ENCODE data around the gene MED16. TPM values are rescaled to one million over a fixed set of nuclear protein-coding genes. Genes with fewer than 3 reads are reported as not detected.
A peak's percentile ranks its signal among the peaks of the same experiment; 100 is the strongest.
"Not testable (repeated sequence)": the region's sequence is repeated elsewhere in the genome, so short reads cannot be mapped to it uniquely, and the experiment has no call there.

The MED16 gene
- total and polyA plus RNA-seq, 2 experiments from 2014 or later = 26.6 to 66.5 TPM

DNA sequence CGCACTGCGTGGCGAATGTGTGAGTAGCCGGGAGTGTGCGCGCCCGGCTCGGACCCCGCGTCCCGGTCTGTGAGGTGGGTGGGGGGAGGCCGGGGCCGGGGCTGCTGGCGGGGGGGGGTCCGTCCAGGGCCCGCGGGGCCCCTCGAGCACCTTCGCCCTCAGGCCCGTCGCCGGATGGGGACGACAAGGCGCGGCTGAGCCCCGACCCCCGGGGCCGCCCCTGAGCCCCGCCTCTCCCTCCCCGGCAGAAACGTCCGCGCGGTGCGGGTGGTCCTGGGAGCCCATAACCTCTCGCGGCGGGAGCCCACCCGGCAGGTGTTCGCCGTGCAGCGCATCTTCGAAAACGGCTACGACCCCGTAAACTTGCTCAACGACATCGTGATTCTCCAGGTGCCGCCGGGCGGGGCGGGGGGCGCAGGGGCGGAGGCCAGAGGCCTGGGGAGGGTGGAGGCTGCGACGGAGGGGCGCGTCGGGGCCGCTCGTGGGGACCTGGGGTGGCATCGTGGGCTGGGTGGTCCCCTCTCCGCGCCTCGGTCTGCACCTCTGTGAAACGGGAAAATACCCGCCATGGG is 39.9 kb downstream of the MED16 start:
- 0 out of 2 replicates have a peak, but pooled peaks cover 4% of the 10 kb centered on the region for H3K4me1 ChIP-seq (ENCODE audit: insufficient read depth)
- in situ Hi-C loops (cut with MboI) = no loop called here
- DNase-seq = no peak
- no peaks in the 10 kb centered on the region for H4K20me1 ChIP-seq (ENCODE audit: insufficient read depth)
- H3K36me3 ChIP-seq (ENCODE audit: low read depth) = no peaks in the 10 kb centered on the region
- H3K27ac ChIP-seq = no peak overlapping the region
- no peaks in the 10 kb centered on the region for H3K9me3 ChIP-seq (ENCODE audit: low read depth)
- H3K4me2 ChIP-seq (ENCODE audit: unreplicated experiment) = no peak overlapping the region
- no peak for TF ChIP-seq EZH2 (IDR thresholded peaks at IDR 0.05; ENCODE audit: insufficient read depth, poor library complexity, severe bottlenecking)
- H3F3A ChIP-seq (ENCODE audit: insufficient read depth) = 0 out of 2 replicates have a peak, but pooled peaks cover 3% of the 10 kb centered on the region
- H2AFZ ChIP-seq = no peak overlapping the region
- no peak overlapping the region for H3K9ac ChIP-seq
- H3K4me3 ChIP-seq = no peak overlapping the region
- H3K79me2 ChIP-seq (ENCODE audit: insufficient read depth) = no peaks in the 10 kb centered on the region
- no peaks in the 10 kb centered on the region for H3K9me2 ChIP-seq (ENCODE audit: insufficient read depth)
- peaks cover 4% of the 10 kb centered on the region; the same call in 1 of the 2 replicates for H3K27me3 ChIP-seq (replicated peaks; ENCODE audit: insufficient read depth)
- WGBS, 2 experiments (ENCODE audit: low coverage in 1 of 2, low lambda C conversion rate in 2 of 2, missing lambda C conversion rate in 2 of 2) = 71 to 76% methylated on average over 24 to 66 of the region's 67 CpGs

DNA sequence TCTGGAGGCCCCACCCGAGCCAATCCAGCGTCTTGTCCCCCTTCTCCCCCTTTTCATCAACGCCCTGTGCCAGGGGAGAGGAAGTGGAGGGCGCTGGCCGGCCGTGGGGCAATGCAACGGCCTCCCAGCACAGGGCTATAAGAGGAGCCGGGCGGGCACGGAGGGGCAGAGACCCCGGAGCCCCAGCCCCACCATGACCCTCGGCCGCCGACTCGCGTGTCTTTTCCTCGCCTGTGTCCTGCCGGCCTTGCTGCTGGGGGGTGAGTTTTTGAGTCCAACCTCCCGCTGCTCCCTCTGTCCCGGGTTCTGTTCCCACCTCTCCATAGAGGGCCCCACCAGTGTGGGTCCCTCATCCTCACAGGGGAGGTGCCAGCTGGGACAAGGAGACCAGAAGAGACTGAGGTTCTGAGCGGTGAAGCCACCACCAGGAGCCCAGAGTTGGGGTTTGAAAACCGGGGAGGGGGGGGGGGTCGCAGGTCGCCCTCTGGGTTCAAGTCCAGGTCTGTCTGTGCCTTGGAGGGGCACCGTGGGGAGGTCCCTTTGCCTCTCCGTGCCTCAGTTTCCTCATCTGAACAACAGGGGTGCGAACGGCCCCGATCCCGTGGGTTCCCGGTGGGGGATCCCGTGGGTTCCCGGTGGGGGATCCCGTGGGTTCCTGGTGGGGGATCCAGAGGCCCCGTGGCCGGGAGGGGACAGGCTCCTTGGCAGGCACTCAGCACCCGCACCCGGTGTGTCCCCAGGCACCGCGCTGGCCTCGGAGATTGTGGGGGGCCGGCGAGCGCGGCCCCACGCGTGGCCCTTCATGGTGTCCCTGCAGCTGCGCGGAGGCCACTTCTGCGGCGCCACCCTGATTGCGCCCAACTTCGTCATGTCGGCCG is 40.6 kb downstream of the MED16 start, which contains the start of gene ELANE:
ELANE (plus strand) TSS at position 168 of the 878 bp plus-strand sequence; CDS start at position 194, 26 bp downstream.
- Histone ChIP-seq H3K9ac (no peak within 1 kb of the TSS), H3K27ac (no peak within 1 kb of the TSS), H2AFZ (no peak within 1 kb of the TSS), H3K4me3 (no peak within 1 kb of the TSS), H3K36me3 (ENCODE audit: low read depth) (no peaks in the 10 kb centered on the region), H3K4me2 (ENCODE audit: unreplicated experiment) (no peak within 1 kb of the TSS), H3F3A (ENCODE audit: insufficient read depth) (0 out of 2 replicates have a peak, but pooled peaks cover 3% of the 10 kb centered on the region), H3K9me3 (ENCODE audit: low read depth) (no peaks in the 10 kb centered on the region), H4K20me1 (ENCODE audit: insufficient read depth) (no peaks in the 10 kb centered on the region), H3K9me2 (ENCODE audit: insufficient read depth) (no peaks in the 10 kb centered on the region), H3K27me3 (replicated peaks; ENCODE audit: insufficient read depth) (peaks cover 11% of the 10 kb centered on the region), H3K79me2 (ENCODE audit: insufficient read depth) (no peaks in the 10 kb centered on the region), H3K4me1 (ENCODE audit: insufficient read depth) (0 out of 2 replicates have a peak, but pooled peaks cover 4% of the 10 kb centered on the region)
- no peak for TF ChIP-seq EZH2phosphoT487 (IDR thresholded peaks at IDR 0.05; ENCODE audit: insufficient read depth, low read depth)
- no peak for TF ChIP-seq EZH2 (IDR thresholded peaks at IDR 0.05; ENCODE audit: insufficient read depth, poor library complexity, severe bottlenecking)
- no peak for DNase-seq
- in situ Hi-C loops (cut with MboI) = no loop called here
- 79 to 82% methylated on average over 35 to 55 of the region's 55 CpGs for WGBS, 2 experiments (ENCODE audit: low coverage in 1 of 2, low lambda C conversion rate in 2 of 2, missing lambda C conversion rate in 2 of 2)

DNA sequence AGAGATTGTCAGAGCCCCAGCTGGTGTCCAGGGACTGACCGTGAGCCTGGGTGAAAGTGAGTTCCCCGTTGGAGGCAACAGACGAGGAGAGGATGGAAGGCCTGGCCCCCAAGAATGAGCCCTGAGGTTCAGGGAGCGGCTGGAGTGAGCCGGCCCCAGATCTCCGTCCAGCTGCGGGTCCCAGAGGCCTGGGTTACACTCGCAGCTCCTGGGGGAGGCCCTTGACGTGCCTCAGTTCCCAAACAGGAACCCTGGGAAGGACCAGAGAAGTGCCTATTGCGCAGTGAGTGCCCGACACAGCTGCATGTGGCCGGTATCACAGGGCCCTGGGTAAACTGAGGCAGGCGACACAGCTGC is 42.0 kb downstream of the MED16 start:
- Histone ChIP-seq H3K9ac (peak overlapping the region; percentile 75), H3K4me3 (peak overlapping the region; percentile 44), H4K20me1 (ENCODE audit: insufficient read depth) (no peaks in the 10 kb centered on the region), H3K27me3 (replicated peaks; ENCODE audit: insufficient read depth) (peaks cover 23% of the 10 kb centered on the region), H3K36me3 (ENCODE audit: low read depth) (no peaks in the 10 kb centered on the region), H3K4me1 (ENCODE audit: insufficient read depth) (0 out of 2 replicates have a peak, but pooled peaks cover 4% of the 10 kb centered on the region), H3K79me2 (ENCODE audit: insufficient read depth) (no peaks in the 10 kb centered on the region), H3K9me3 (ENCODE audit: low read depth) (no peaks in the 10 kb centered on the region), H3F3A (ENCODE audit: insufficient read depth) (0 out of 2 replicates have a peak, but pooled peaks cover 3% of the 10 kb centered on the region), H3K27ac (peak overlapping the region; percentile 66), H2AFZ (peak overlapping the region; percentile 86), H3K4me2 (ENCODE audit: unreplicated experiment) (peak overlapping the region; percentile 69), H3K9me2 (ENCODE audit: insufficient read depth) (no peaks in the 10 kb centered on the region)
- WGBS, 2 experiments (ENCODE audit: low coverage in 1 of 2, low lambda C conversion rate in 2 of 2, missing lambda C conversion rate in 2 of 2) = 27 to 35% methylated on average over 12 to 13 of the region's 13 CpGs
- in situ Hi-C loops (cut with MboI) = no loop called here
- TF ChIP-seq EZH2phosphoT487 (IDR thresholded peaks at IDR 0.05; ENCODE audit: insufficient read depth, low read depth) (no peak), EZH2 (IDR thresholded peaks at IDR 0.05; ENCODE audit: insufficient read depth, poor library complexity, severe bottlenecking) (no peak)
- DNase-seq = no peak

GRCh38 chr19:850221-850978 is 42.6 kb downstream of the MED16 start:
- no peaks in the 10 kb centered on the region for H4K20me1 ChIP-seq (ENCODE audit: insufficient read depth)
- H3K4me1 ChIP-seq (ENCODE audit: insufficient read depth) = 0 out of 2 replicates have a peak, but pooled peaks cover 4% of the 10 kb centered on the region
- H3K4me3 ChIP-seq = peak overlapping the region; percentile 44
- H2AFZ ChIP-seq = peak overlapping the region; percentile 86
- no peak for TF ChIP-seq EZH2phosphoT487 (IDR thresholded peaks at IDR 0.05; ENCODE audit: insufficient read depth, low read depth)
- no peak for TF ChIP-seq EZH2 (IDR thresholded peaks at IDR 0.05; ENCODE audit: insufficient read depth, poor library complexity, severe bottlenecking)
- no peaks in the 10 kb centered on the region for H3K36me3 ChIP-seq (ENCODE audit: low read depth)
- peaks cover 23% of the 10 kb centered on the region for H3K27me3 ChIP-seq (replicated peaks; ENCODE audit: insufficient read depth)
- peak; percentile 91 for DNase-seq
- H3K27ac ChIP-seq = peak overlapping the region; percentile 66
- no peaks in the 10 kb centered on the region for H3K9me2 ChIP-seq (ENCODE audit: insufficient read depth)
- H3F3A ChIP-seq (ENCODE audit: insufficient read depth) = 0 out of 2 replicates have a peak, but pooled peaks cover 3% of the 10 kb centered on the region
- no peaks in the 10 kb centered on the region for H3K9me3 ChIP-seq (ENCODE audit: low read depth)
- H3K9ac ChIP-seq = peak overlapping the region; percentile 75
- H3K79me2 ChIP-seq (ENCODE audit: insufficient read depth) = no peaks in the 10 kb centered on the region
- peak overlapping the region; percentile 69 for H3K4me2 ChIP-seq (ENCODE audit: unreplicated experiment)
- 10 to 16% methylated on average over 22 to 28 of the region's 28 CpGs for WGBS, 2 experiments (ENCODE audit: low coverage in 1 of 2, low lambda C conversion rate in 2 of 2, missing lambda C conversion rate in 2 of 2)
- in situ Hi-C loops (cut with MboI) = no loop called here

- H3K9me3 ChIP-seq (ENCODE audit: low read depth); H3K9ac ChIP-seq; H4K20me1 ChIP-seq (ENCODE audit: insufficient read depth); H3K79me2 ChIP-seq (ENCODE audit: insufficient read depth); H3K4me1 ChIP-seq (ENCODE audit: insufficient read depth); H3K9me2 ChIP-seq (ENCODE audit: insufficient read depth); H3K27ac ChIP-seq; in situ Hi-C loops (cut with MboI); H3K4me2 ChIP-seq (ENCODE audit: unreplicated experiment); H3K4me3 ChIP-seq; H3K36me3 ChIP-seq (ENCODE audit: low read depth); H3F3A ChIP-seq (ENCODE audit: insufficient read depth); DNase-seq; H2AFZ ChIP-seq: not testable (repeated sequence)
- peaks cover 34% of the 10 kb centered on the region for H3K27me3 ChIP-seq (replicated peaks; ENCODE audit: insufficient read depth)
- WGBS, 2 experiments (ENCODE audit: low coverage in 1 of 2, low lambda C conversion rate in 2 of 2, missing lambda C conversion rate in 2 of 2) = 61 to 62% methylated on average over 8 of the region's 8 CpGs
These were observed 43.8 kb downstream of the MED16 start for GRCh38 chr19:849195-849594.
